Endothelial cell of umbilical vein (primary cell): ENCODE results near the gene GNAO1.

Source experiments
- EZH2 ChIP-seq: IDR thresholded peaks from 2 replicates; pipeline ENCODE4 v1.6.1; 2012; ENCODE audit warnings: borderline replicate concordance, low read depth, mild to moderate bottlenecking, moderate library complexity, low read length, inconsistent platforms; ENCODE audit not compliant: severe bottlenecking
- FOS ChIP-seq: IDR thresholded peaks from 2 replicates; pipeline ENCODE4 v1.6.1; 2011; ENCODE audit warnings: mild to moderate bottlenecking, low read length, moderate library complexity, borderline replicate concordance; ENCODE audit not compliant: insufficient read depth
- GATA2 ChIP-seq: IDR thresholded peaks from 2 replicates; pipeline ENCODE4 v1.7.0; 2011; ENCODE audit warnings: low read depth, mild to moderate bottlenecking, moderate library complexity, mixed read lengths, low read length; ENCODE audit not compliant: insufficient read length, insufficient read depth
- JUN ChIP-seq: IDR thresholded peaks from 2 replicates; pipeline ENCODE4 v1.6.1; 2011; ENCODE audit warnings: borderline replicate concordance, low read depth; ENCODE audit not compliant: insufficient read length, insufficient read depth
- MAX ChIP-seq: IDR thresholded peaks from 2 replicates; pipeline ENCODE4 v1.6.1; 2011; ENCODE audit not compliant: insufficient read depth, insufficient read length
- MYC ChIP-seq: IDR thresholded peaks from one replicate; pipeline ENCODE4 v1.6.1; 2011; ENCODE audit warnings: mild to moderate bottlenecking, low read depth, low read length
- POLR2A ChIP-seq: IDR thresholded peaks from 2 replicates; pipeline ENCODE4 v1.6.1; 2012; ENCODE audit warnings: low read depth, mild to moderate bottlenecking, control low read depth, low read length
- POLR2AphosphoS5 ChIP-seq: IDR thresholded peaks from 2 replicates; pipeline ENCODE4 v1.6.1; 2012; ENCODE audit warnings: low read depth, mild to moderate bottlenecking, control low read depth, low read length, moderate library complexity; ENCODE audit not compliant: insufficient read depth
- TF ChIP-seq, protein P1 (sequence below), 2 donors: IDR thresholded peaks; 1 replicate in 1 of 2; 2 replicates in 1 of 2; pipeline ENCODE4 v1.5.1; 2011; ENCODE audit warnings: low read length in 2 of 2, mild to moderate bottlenecking in 2 of 2, moderate library complexity in 2 of 2, control low read depth in 1 of 2, inconsistent platforms in 1 of 2, low read depth in 1 of 2; ENCODE audit not compliant: insufficient read depth in 1 of 2; ENCODE audit errors: extremely low read depth in 1 of 2

GRCh38 chr16:56228476-56228875 is 37.2 kb downstream of the GNAO1 start:
- TF ChIP-seq, protein P1, sequence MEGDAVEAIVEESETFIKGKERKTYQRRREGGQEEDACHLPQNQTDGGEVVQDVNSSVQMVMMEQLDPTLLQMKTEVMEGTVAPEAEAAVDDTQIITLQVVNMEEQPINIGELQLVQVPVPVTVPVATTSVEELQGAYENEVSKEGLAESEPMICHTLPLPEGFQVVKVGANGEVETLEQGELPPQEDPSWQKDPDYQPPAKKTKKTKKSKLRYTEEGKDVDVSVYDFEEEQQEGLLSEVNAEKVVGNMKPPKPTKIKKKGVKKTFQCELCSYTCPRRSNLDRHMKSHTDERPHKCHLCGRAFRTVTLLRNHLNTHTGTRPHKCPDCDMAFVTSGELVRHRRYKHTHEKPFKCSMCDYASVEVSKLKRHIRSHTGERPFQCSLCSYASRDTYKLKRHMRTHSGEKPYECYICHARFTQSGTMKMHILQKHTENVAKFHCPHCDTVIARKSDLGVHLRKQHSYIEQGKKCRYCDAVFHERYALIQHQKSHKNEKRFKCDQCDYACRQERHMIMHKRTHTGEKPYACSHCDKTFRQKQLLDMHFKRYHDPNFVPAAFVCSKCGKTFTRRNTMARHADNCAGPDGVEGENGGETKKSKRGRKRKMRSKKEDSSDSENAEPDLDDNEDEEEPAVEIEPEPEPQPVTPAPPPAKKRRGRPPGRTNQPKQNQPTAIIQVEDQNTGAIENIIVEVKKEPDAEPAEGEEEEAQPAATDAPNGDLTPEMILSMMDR (IDR thresholded peaks at IDR 0.05; ENCODE audit: extremely low read depth in 1 of 2, insufficient read depth in 1 of 2, low read depth in 1 of 2, low read length in 2 of 2) = no peak
- TF ChIP-seq POLR2AphosphoS5 (no peak), MAX (no peak), JUN (no peak), POLR2A (no peak), MYC (no peak), EZH2 (no peak), GATA2 (no peak), FOS (no peak)
